ENCODE data around the gene C11orf91.

GRCh38 chr11:33741806-33742205, 41.2 kb upstream of the C11orf91 start:
- no peak for TF ChIP-seq POLR2A (IDR thresholded peaks at IDR 0.05; ENCODE audit: low read depth, low read length)
- TF ChIP-seq CTCF (IDR thresholded peaks at IDR 0.05; ENCODE audit: extremely low read depth in 1 of 2, insufficient read depth in 1 of 2, low read depth in 1 of 2, low read length in 2 of 2) = no peak
- TF ChIP-seq POLR2AphosphoS5 (IDR thresholded peaks at IDR 0.05; ENCODE audit: insufficient read depth, low read depth, low read length) = no peak
- TF ChIP-seq, protein P1, sequence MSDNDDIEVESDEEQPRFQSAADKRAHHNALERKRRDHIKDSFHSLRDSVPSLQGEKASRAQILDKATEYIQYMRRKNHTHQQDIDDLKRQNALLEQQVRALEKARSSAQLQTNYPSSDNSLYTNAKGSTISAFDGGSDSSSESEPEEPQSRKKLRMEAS (IDR thresholded peaks at IDR 0.05; ENCODE audit: insufficient read depth, insufficient read length) = no peak
- TF ChIP-seq EZH2 (IDR thresholded peaks at IDR 0.05; ENCODE audit: borderline replicate concordance, low read depth, low read length, severe bottlenecking) = no peak

Data from endothelial cell of umbilical vein (primary cell).